ENCODE measurements around the gene GRM8.

Gene GRM8

GRCh38 chr7:126511046-126511445 lies 741.7 kb downstream of the GRM8 start:
- no peak for DNase-seq (ENCODE audit: low spot score)

GRCh38 chr7:126501617-126502016 lies 751.1 kb downstream of the GRM8 start:
- DNase-seq (ENCODE audit: low spot score) = no peak

GRCh38 chr7:126499481-126499880 lies 753.3 kb downstream of the GRM8 start:
- no peak for DNase-seq (ENCODE audit: low spot score)

GRCh38 chr7:126495733-126496132 lies 757.0 kb downstream of the GRM8 start:
- no peak for DNase-seq (ENCODE audit: low spot score)

- DNase-seq (ENCODE audit: low spot score) = no peak
Measured at GRCh38 chr7:126495001-126495400, 757.7 kb downstream of the GRM8 start.

GRCh38 chr7:126493801-126494200 lies 758.9 kb downstream of the GRM8 start:
- DNase-seq (ENCODE audit: low spot score) = no peak

GRCh38 chr7:126489874-126490273 lies 762.9 kb downstream of the GRM8 start:
- no peak for DNase-seq (ENCODE audit: low spot score)

- DNase-seq (ENCODE audit: low spot score) = no peak
Measured at GRCh38 chr7:126487728-126488442, 764.9 kb downstream of the GRM8 start.

- DNase-seq (ENCODE audit: low spot score) = no peak
Measured at GRCh38 chr7:126486806-126487205, 765.9 kb downstream of the GRM8 start.

- no peak for DNase-seq (ENCODE audit: low spot score)
Measured at GRCh38 chr7:126485791-126486190, 767.0 kb downstream of the GRM8 start.

GRCh38 chr7:126483972-126484371 lies 768.8 kb downstream of the GRM8 start:
- no peak for DNase-seq (ENCODE audit: low spot score)

GRCh38 chr7:126472825-126473224 lies 779.9 kb downstream of the GRM8 start:
- DNase-seq (ENCODE audit: low spot score) = no peak

- DNase-seq (ENCODE audit: low spot score) = no peak
Measured at GRCh38 chr7:126462405-126462804, 790.3 kb downstream of the GRM8 start.

- DNase-seq (ENCODE audit: low spot score) = no peak
Measured at GRCh38 chr7:126460664-126461063, 792.1 kb downstream of the GRM8 start.

- DNase-seq (ENCODE audit: low spot score) = no peak
Measured at GRCh38 chr7:126453104-126453503, 799.6 kb downstream of the GRM8 start.

GRCh38 chr7:126450269-126450671 lies 802.5 kb downstream of the GRM8 start:
- DNase-seq (ENCODE audit: low spot score) = no peak

GRCh38 chr7:126449611-126450268 lies 803.0 kb downstream of the GRM8 start:
- no peak for DNase-seq (ENCODE audit: low spot score)

- DNase-seq (ENCODE audit: low spot score) = no peak
Measured at GRCh38 chr7:126447984-126448383, 804.8 kb downstream of the GRM8 start.

GRCh38 chr7:126445991-126446390 lies 806.8 kb downstream of the GRM8 start:
- DNase-seq (ENCODE audit: low spot score) = no peak

GRCh38 chr7:126443951-126444350 lies 808.8 kb downstream of the GRM8 start:
- no peak for DNase-seq (ENCODE audit: low spot score)

- DNase-seq (ENCODE audit: low spot score) = no peak
Measured at GRCh38 chr7:126442908-126443307, 809.8 kb downstream of the GRM8 start.

GRCh38 chr7:126441745-126442144 lies 811.0 kb downstream of the GRM8 start:
- DNase-seq (ENCODE audit: low spot score) = no peak

GRCh38 chr7:126440542-126440941 lies 812.2 kb downstream of the GRM8 start:
- DNase-seq (ENCODE audit: low spot score) = no peak

All from pons (tissue), 1 donor.